ENCODE results near the gene KCNMA1. TPM values are rescaled to one million over a fixed set of nuclear protein-coding genes. Genes with fewer than 3 reads are reported as not detected.

KCNMA1 gene
- total and polyA plus RNA-seq, 9 of the 15 experiments (the other 6 are each of a cell fraction or from before 2014, with no cell fraction given): 0.01 to 0.95 (median 0.15) TPM; not detected in 4

GRCh38 chr10:77032188-77032570, 605.4 kb downstream of the KCNMA1 start:
- intact Hi-C loops (cut with micrococcal nuclease): no loop called here
- FAIRE-seq (no peak), ATAC-seq (no peak), DNase-seq (ENCODE audit: extremely low read depth in 1 of 4, low spot score in 3 of 4) (no peak)
- Histone ChIP-seq H3K36me3 (ENCODE audit: control insufficient read depth, insufficient read depth, low read length) (no peaks in the 10 kb centered on the region), H3K9ac (ENCODE audit: insufficient read depth in 1 of 2, low read depth in 2 of 2, low read length in 2 of 2) (no peak overlapping the region), H3K9me3 (replicated peaks; ENCODE audit: control insufficient read depth, insufficient read depth, low read depth, low read length) (no peaks in the 10 kb centered on the region), H3K79me2 (ENCODE audit: control insufficient read depth, insufficient read depth, low read length) (no peaks in the 10 kb centered on the region), H3K4me3 (no peak overlapping the region), H3K27ac (ENCODE audit: extremely low read depth, low read depth, low read length) (no peak overlapping the region), H3K4me1 (replicated peaks in 1 of 2; ENCODE audit: control insufficient read depth in 2 of 2, insufficient read depth in 2 of 2, low read length in 2 of 2) (no peaks in the 10 kb centered on the region), H3K9me1 (ENCODE audit: control insufficient read depth, insufficient read depth, low read length) (no peaks in the 10 kb centered on the region), H4K20me1 (replicated peaks; ENCODE audit: control insufficient read depth, insufficient read depth, low read length) (no peaks in the 10 kb centered on the region), H3K4me2 (ENCODE audit: insufficient read depth, low read length) (no peak overlapping the region), H3K27me3 (ENCODE audit: control insufficient read depth in 2 of 2, insufficient read depth in 2 of 2, low read length in 2 of 2) (peaks cover 0 to 8% of the 10 kb centered on the region in 2 experiments; a peak in 1 of 5 replicates), H2AFZ (ENCODE audit: low read depth, low read length) (no peak overlapping the region)
- no TSS peak for BruUV-seq (replicated peaks)
- 0% methylated on average over 1 of the region's 1 CpG for WGBS (ENCODE audit: insufficient coverage, low coverage, missing lambda C conversion rate)
- in situ Hi-C loops (cut with MboI): no loop called here
- POLR2A ChIA-PET: no interaction called here
- CTCF ChIA-PET (ENCODE audit: low intra/inter-chr PET ratio): no interaction called here
- TF ChIP-seq ZNF436 (CRISPR knock-in tag; IDR thresholded peaks at IDR 0.05) (no peak), CREB3L1 (IDR thresholded peaks at IDR 0.05; ENCODE audit: borderline replicate concordance, low read depth) (no peak), RNF2 (IDR thresholded peaks at IDR 0.05) (no peak), MLX (CRISPR knock-in tag; conservative IDR thresholded peaks at IDR 0.05) (no peak), THRAP3 (IDR thresholded peaks at IDR 0.05; ENCODE audit: borderline replicate concordance) (no peak), KDM1A (IDR thresholded peaks at IDR 0.05) (no peak), CBX1 (IDR thresholded peaks at IDR 0.05; ENCODE audit: low read depth) (no peak), SMARCB1 (IDR thresholded peaks at IDR 0.05; ENCODE audit: insufficient read length, low read depth) (no peak), ZNF699 (CRISPR knock-in tag; IDR thresholded peaks at IDR 0.05; ENCODE audit: insufficient replicate concordance) (no peak), ZNF512 (tag; IDR thresholded peaks at IDR 0.05) (no peak), E2F5 (CRISPR knock-in tag; IDR thresholded peaks at IDR 0.05) (no peak), ZNF121 (CRISPR knock-in tag; conservative IDR thresholded peaks at IDR 0.05) (no peak), CHCHD3 (CRISPR knock-in tag; IDR thresholded peaks at IDR 0.05) (no peak), ARID3A (IDR thresholded peaks at IDR 0.05; ENCODE audit: borderline replicate concordance, low read depth, low read length) (no peak), ZNF707 (CRISPR knock-in tag; conservative IDR thresholded peaks at IDR 0.05) (no peak), KDM4B (IDR thresholded peaks at IDR 0.05; ENCODE audit: borderline replicate concordance in 2 of 2, low read depth in 1 of 2) (no peak)
